GM23338 (cell line): Measurements from ENCODE around the gene SCRT2. TPM values are rescaled to one million over a fixed set of nuclear protein-coding genes. Genes with fewer than 3 reads are reported as not detected.
A peak's percentile ranks its signal among the peaks of the same experiment; 100 is the strongest.

ENCODE experiments used
- ATAC-seq: fragments of 200-7000 bp; cut with Tn5 transposase; 3 replicates; pipeline ENCODE4 v1.9.1; 2020
- DNase-seq: peaks from one replicate; pipeline ENCODE4 v3.0.0-alpha.2; 2015; ENCODE audit warnings: low spot score
- H2AFZ ChIP-seq: fragments of 200-600 bp; sonication (generic); 2 replicates; pipeline ENCODE4 v1.8.0; 2016; ENCODE audit warnings: antibody characterized with exemption, mild to moderate bottlenecking, moderate library complexity
- H3F3A ChIP-seq: fragments of 200-600 bp; sonication (generic); replicated peaks from 2 replicates; pipeline ENCODE4 v1.8.0; 2017; ENCODE audit warnings: antibody characterized with exemption, mixed run types, low read depth
- H3K27ac ChIP-seq: fragments of 200-600 bp; sonication (generic); 2 replicates; pipeline ENCODE4 v1.6.1; 2016; ENCODE audit warnings: low read depth
- H3K27me3 ChIP-seq: fragments of 200-600 bp; sonication (generic); 2 replicates; pipeline ENCODE4 v1.8.0; 2016; ENCODE audit warnings: mild to moderate bottlenecking, mixed run types, moderate library complexity; ENCODE audit not compliant: insufficient read depth
- H3K36me3 ChIP-seq: fragments of 200-600 bp; sonication (generic); 2 replicates; pipeline ENCODE4 v1.8.0; 2016; ENCODE audit warnings: mild to moderate bottlenecking; ENCODE audit not compliant: insufficient read depth
- H3K4me1 ChIP-seq: fragments of 200-600 bp; sonication (generic); 2 replicates; pipeline ENCODE4 v1.8.0; 2016; ENCODE audit warnings: mild to moderate bottlenecking, moderate library complexity; ENCODE audit not compliant: insufficient read depth
- H3K4me2 ChIP-seq: fragments of 200-600 bp; sonication (generic); 2 replicates; pipeline ENCODE4 v1.7.1; 2017; ENCODE audit warnings: mixed run types
- H3K4me3 ChIP-seq: fragments of 200-600 bp; sonication (generic); 2 replicates; pipeline ENCODE4 v1.6.1; 2016; ENCODE audit warnings: mixed run types
- H3K79me2 ChIP-seq: fragments of 200-600 bp; sonication (generic); replicated peaks from 2 replicates; pipeline ENCODE4 v1.8.0; 2017; ENCODE audit warnings: mild to moderate bottlenecking; ENCODE audit not compliant: insufficient read depth
- H3K9me2 ChIP-seq: fragments of 200-600 bp; sonication (generic); 2 replicates; pipeline ENCODE4 v1.8.0; 2017; ENCODE audit not compliant: insufficient read depth
- H4K20me1 ChIP-seq: fragments of 200-600 bp; sonication (generic); replicated peaks from 2 replicates; pipeline ENCODE4 v1.8.0; 2017; ENCODE audit warnings: mild to moderate bottlenecking; ENCODE audit not compliant: insufficient read depth
- H3K27ac Mint-ChIP-seq: 2 replicates; pipeline ENCODE4 v1.8.0; 2020; ENCODE audit warnings: inconsistent platforms, mild to moderate bottlenecking, moderate library complexity, mixed read lengths
- H3K27me3 Mint-ChIP-seq: 3 replicates; pipeline ENCODE4 v1.8.0; 2022; ENCODE audit warnings: low read depth, mild to moderate bottlenecking, moderate library complexity, mixed read lengths, inconsistent platforms; ENCODE audit not compliant: insufficient read depth, poor library complexity
- H3K36me3 Mint-ChIP-seq: 3 replicates; pipeline ENCODE4 v1.8.0; 2021; ENCODE audit warnings: low read depth, mild to moderate bottlenecking, inconsistent platforms, moderate library complexity, mixed read lengths
- H3K4me1 Mint-ChIP-seq: 3 replicates; pipeline ENCODE4 v1.8.0; 2020; ENCODE audit warnings: mild to moderate bottlenecking, inconsistent platforms, mixed read lengths
- H3K4me3 Mint-ChIP-seq: 3 replicates; pipeline ENCODE4 v1.8.0; 2021; ENCODE audit warnings: moderate library complexity, mild to moderate bottlenecking, inconsistent platforms, mixed read lengths
- H3K9me3 Mint-ChIP-seq: 3 replicates; pipeline ENCODE4 v1.8.0; 2020; ENCODE audit warnings: moderate library complexity, mild to moderate bottlenecking, inconsistent platforms, mixed read lengths
- CREB1 ChIP-seq: fragments of 250-450 bp; sonication (Bioruptor Pico); IDR thresholded peaks from 2 replicates; pipeline ENCODE4 v1.5.0; 2020; ENCODE audit warnings: low read depth, mild to moderate bottlenecking, moderate library complexity
- CTCF ChIP-seq, 2 experiments: fragments of 200-600 bp in 1 of 2; sonication (generic) in 1 of 2; conservative IDR thresholded peaks; 2 replicates each; pipeline versions ENCODE4 v1.5.1 to v1.6.1; 2016 to 2017; ENCODE audit warnings: antibody characterized with exemption in 2 of 2, low read depth in 2 of 2, mild to moderate bottlenecking in 2 of 2, moderate library complexity in 1 of 2
- ETS1 ChIP-seq: IDR thresholded peaks from 2 replicates; pipeline ENCODE4 v1.6.1; 2016; ENCODE audit warnings: antibody characterized with exemption
- EZH2phosphoT487 ChIP-seq: fragments of 200-600 bp; sonication (generic); IDR thresholded peaks from one replicate; pipeline ENCODE4 v1.8.1; 2018; ENCODE audit warnings: antibody characterized with exemption; ENCODE audit not compliant: unreplicated experiment
- JUNB ChIP-seq: IDR thresholded peaks from one replicate; pipeline ENCODE4 v1.6.1; 2016; ENCODE audit warnings: antibody characterized with exemption; ENCODE audit not compliant: unreplicated experiment
- NANOG ChIP-seq: IDR thresholded peaks from 2 replicates; pipeline ENCODE4 v1.6.1; 2016; ENCODE audit warnings: antibody characterized with exemption, borderline replicate concordance
- REST ChIP-seq: IDR thresholded peaks from one replicate; pipeline ENCODE4 v1.6.1; 2018; ENCODE audit warnings: antibody characterized with exemption; ENCODE audit not compliant: unreplicated experiment
- ZNF114 ChIP-seq: fragments of 250-450 bp; sonication (Bioruptor Pico); IDR thresholded peaks from 2 replicates; pipeline ENCODE4 v1.5.0; 2020; ENCODE audit warnings: mild to moderate bottlenecking, moderate library complexity
- ZNF331 ChIP-seq: fragments of 250-450 bp; sonication (Bioruptor Pico); IDR thresholded peaks from 2 replicates; pipeline ENCODE4 v1.5.0; 2020; ENCODE audit warnings: low read depth, mild to moderate bottlenecking, moderate library complexity
- polyA plus RNA-seq: library from polyadenylated mRNA; unstranded; fragments of >200 nt; fragmentation: Nextera tagmentation; extraction: Ambion mirVana; gene quantifications from 2 replicates; pipeline ENCODE4 v1.2.1, GENCODE V29; 2016
- total RNA-seq: library from RNA; depleted of rRNA; stranded (reverse); fragments of >200 nt; shearing (Covaris generic); gene quantifications from 2 replicates; pipeline ENCODE4 v1.2.3, GENCODE V29; 2014

The SCRT2 gene
- total and polyA plus RNA-seq, 2 experiments from 2014 or later, result 0.31 TPM; not detected in 1

- TF ChIP-seq ETS1 (no peak), ZNF114 (CRISPR knock-in tag) (no peak), NANOG (no peak), EZH2phosphoT487 (no peak), CTCF (conservative IDR thresholded peaks at IDR 0.05; ENCODE audit: low read depth in 2 of 2) (no peak), CREB1 (CRISPR knock-in tag) (no peak), ZNF331 (CRISPR knock-in tag) (no peak)
Measured at GRCh38 chr20:646868-647233, 28.8 kb downstream of the SCRT2 start (continued).

GRCh38 chr20:646107-646867, 29.3 kb downstream of the SCRT2 start:
- no peak for ATAC-seq
- Histone ChIP-seq H3K27ac (0 out of 2 replicates have a peak overlapping the region, but pooled peaks have one; percentile 15), H3K9me2 (no peaks in the 10 kb centered on the region), H3K4me1 (peaks cover 4% of the 10 kb centered on the region; the same call in 1 of the 2 replicates), H3K79me2 (no peaks in the 10 kb centered on the region), H4K20me1 (no peaks in the 10 kb centered on the region; the same call in 1 of the 2 replicates), H3K36me3 (no peaks in the 10 kb centered on the region), H3K4me2 (no peak overlapping the region), H3K4me3 (no peak overlapping the region), H2AFZ (no peak overlapping the region), H3K27me3 (no peaks in the 10 kb centered on the region), H3F3A (peaks cover 7% of the 10 kb centered on the region; the same call in 1 of the 2 replicates)
- peaks cover 46% of the 10 kb centered on the region for H3K36me3 Mint-ChIP-seq
- no peak overlapping the region for H3K4me3 Mint-ChIP-seq
- H3K4me1 Mint-ChIP-seq, result peaks cover 16% of the 10 kb centered on the region
- H3K27me3 Mint-ChIP-seq, result peaks cover 21% of the 10 kb centered on the region
- DNase-seq, result no peak
- peaks cover 10% of the 10 kb centered on the region; the same call in 2 of the 3 replicates for H3K9me3 Mint-ChIP-seq
- H3K27ac Mint-ChIP-seq, result no peak overlapping the region
- TF ChIP-seq CTCF (conservative IDR thresholded peaks at IDR 0.05; ENCODE audit: low read depth in 2 of 2) (no peak), REST (no peak), ZNF331 (CRISPR knock-in tag) (no peak), ETS1 (no peak), ZNF114 (CRISPR knock-in tag) (no peak), JUNB (no peak), CREB1 (CRISPR knock-in tag) (no peak)
